ENCODE data around the gene OTUB2. TPM values are rescaled to one million over a fixed set of nuclear protein-coding genes. Genes with fewer than 3 reads are reported as not detected.

OTUB2 gene
- polyA plus RNA-seq, 3 donors: 0.25 to 0.95 (median 0.28) TPM

DNA sequence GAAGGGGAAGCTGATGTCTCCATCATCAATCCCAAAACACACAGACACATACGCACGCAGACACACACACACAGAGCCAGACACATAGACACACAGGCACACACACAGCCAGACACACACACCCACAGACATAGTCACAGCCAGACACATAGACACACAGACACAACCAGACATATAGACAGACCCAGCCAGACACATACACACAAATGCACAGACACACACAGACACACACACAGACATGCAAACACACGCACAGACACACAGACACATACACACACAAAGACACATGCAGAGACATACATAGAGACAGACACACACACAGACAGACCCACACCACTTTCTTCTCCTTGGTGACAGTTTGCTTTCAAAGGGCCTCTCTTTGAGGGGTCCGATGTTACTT lies 22.7 kb upstream of the OTUB2 start:
- 93% methylated on average over 4 of the region's 4 CpGs for WGBS (ENCODE audit: insufficient coverage)
- H3K9me3 ChIP-seq (replicated peaks in 1 of 2; ENCODE audit: control insufficient read depth in 1 of 2, insufficient read depth in 1 of 2, low read length in 2 of 2): no peaks in the 10 kb centered on the region
- H3K36me3 ChIP-seq (replicated peaks in 1 of 2; ENCODE audit: control insufficient read depth in 1 of 2, insufficient read depth in 2 of 2, low read length in 2 of 2): no peaks in the 10 kb centered on the region
- Mint-ChIP-seq H3K27me3 (ENCODE audit: low read depth in 3 of 3) (peaks cover 5 to 9% (median 9%) of the 10 kb centered on the region in 3 donors), H3K4me1 (peaks cover 4% of the 10 kb centered on the region), H3K27ac (no peak overlapping the region), H3K36me3 (no peaks in the 10 kb centered on the region), H3K9me3 (no peaks in the 10 kb centered on the region), H3K4me3 (no peak overlapping the region)
- H3K4me2 ChIP-seq (replicated peaks; ENCODE audit: extremely low read depth, low read length, poor library complexity, severe bottlenecking): no peak overlapping the region
- H2AFZ ChIP-seq (ENCODE audit: insufficient read depth, low read depth, low read length, poor library complexity, severe bottlenecking): no peak overlapping the region
- no peak overlapping the region for H3K9ac ChIP-seq (ENCODE audit: insufficient read depth, low read length, poor library complexity, severe bottlenecking)
- TF ChIP-seq CTCF (IDR thresholded peaks at IDR 0.05): no peak
- H3K4me3 ChIP-seq (replicated peaks in 1 of 3; ENCODE audit: low read depth in 2 of 3, low read length in 3 of 3): no peak overlapping the region
- H3K79me2 ChIP-seq (ENCODE audit: insufficient read depth, low read length): no peaks in the 10 kb centered on the region
- H3K4me1 ChIP-seq (ENCODE audit: control insufficient read depth in 1 of 2, insufficient read depth in 2 of 2, low read length in 2 of 2): no peaks in the 10 kb centered on the region
- no peak overlapping the region for H3K27ac ChIP-seq (ENCODE audit: low read depth in 1 of 2, low read length in 2 of 2)
- H3K27me3 ChIP-seq (ENCODE audit: control insufficient read depth in 2 of 2, insufficient read depth in 2 of 2, low read length in 2 of 2): no peaks in the 10 kb centered on the region
- intact Hi-C loops (cut with micrococcal nuclease): no loop called here
- H4K20me1 ChIP-seq (ENCODE audit: insufficient read depth, low read length): no peaks in the 10 kb centered on the region
- DNase-seq: no peak

DNA sequence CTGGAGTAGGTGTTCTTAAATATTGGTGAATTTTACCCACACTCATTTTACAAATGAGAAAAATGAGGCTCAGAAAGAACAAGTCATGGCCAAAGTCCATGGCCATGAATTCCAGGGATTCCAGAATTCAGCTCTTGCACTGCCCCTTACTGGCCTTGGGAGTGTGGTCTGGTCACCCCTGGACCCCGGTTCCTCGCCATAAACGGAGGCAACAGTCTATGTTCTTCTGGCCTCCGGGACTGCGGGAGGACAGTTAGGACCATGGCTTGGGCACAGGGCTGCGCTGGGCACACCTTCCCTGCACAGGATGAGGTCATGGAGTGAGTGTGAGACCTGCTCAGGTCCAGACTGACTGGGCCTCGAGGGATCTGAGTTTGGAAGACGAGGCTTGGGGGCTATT lies 22.1 kb upstream of the OTUB2 start:
- Histone ChIP-seq H3K9ac (ENCODE audit: insufficient read depth, low read length, poor library complexity, severe bottlenecking) (no peak overlapping the region), H3K27me3 (ENCODE audit: control insufficient read depth in 2 of 2, insufficient read depth in 2 of 2, low read length in 2 of 2) (no peaks in the 10 kb centered on the region), H3K4me1 (ENCODE audit: control insufficient read depth in 1 of 2, insufficient read depth in 2 of 2, low read length in 2 of 2) (no peaks in the 10 kb centered on the region), H3K79me2 (ENCODE audit: insufficient read depth, low read length) (no peaks in the 10 kb centered on the region), H4K20me1 (ENCODE audit: insufficient read depth, low read length) (no peaks in the 10 kb centered on the region), H3K4me3 (replicated peaks in 1 of 3; ENCODE audit: low read depth in 2 of 3, low read length in 3 of 3) (no peak overlapping the region), H3K4me2 (replicated peaks; ENCODE audit: extremely low read depth, low read length, poor library complexity, severe bottlenecking) (no peak overlapping the region), H3K9me3 (replicated peaks in 1 of 2; ENCODE audit: control insufficient read depth in 1 of 2, insufficient read depth in 1 of 2, low read length in 2 of 2) (no peaks in the 10 kb centered on the region), H3K27ac (ENCODE audit: low read depth in 1 of 2, low read length in 2 of 2) (no peak overlapping the region), H3K36me3 (replicated peaks in 1 of 2; ENCODE audit: control insufficient read depth in 1 of 2, insufficient read depth in 2 of 2, low read length in 2 of 2) (no peaks in the 10 kb centered on the region), H2AFZ (ENCODE audit: insufficient read depth, low read depth, low read length, poor library complexity, severe bottlenecking) (no peak overlapping the region)
- DNase-seq: no peak
- Mint-ChIP-seq H3K4me3 (no peak overlapping the region), H3K27me3 (ENCODE audit: low read depth in 3 of 3) (peaks cover 5 to 9% (median 8%) of the 10 kb centered on the region in 3 donors), H3K9me3 (no peaks in the 10 kb centered on the region), H3K36me3 (no peaks in the 10 kb centered on the region), H3K27ac (peak overlapping the region in 2 of 7 donors; percentile 33 to 44), H3K4me1 (peaks cover 4% of the 10 kb centered on the region)
- WGBS (ENCODE audit: insufficient coverage): 95% methylated on average over 8 of the region's 8 CpGs
- intact Hi-C loops (cut with micrococcal nuclease): no loop called here
- no peak for TF ChIP-seq CTCF (IDR thresholded peaks at IDR 0.05)

Data from CD14-positive monocyte (primary cell).